Suprapubic skin (tissue), 4 donors: Measurements from ENCODE around the gene PRR36. TPM values are rescaled to one million over a fixed set of nuclear protein-coding genes. Genes with fewer than 3 reads are reported as not detected.

Source experiments
- DNase-seq, 2 donors: peaks; one replicate each; pipeline ENCODE4 v3.0.0-alpha.2; 2019; ENCODE audit warnings: low spot score in 2 of 2
- H3K27ac ChIP-seq: fragments of 200-600 bp; sonication (generic); one replicate; pipeline ENCODE4 v1.5.1; 2019
- H3K27me3 ChIP-seq: fragments of 200-600 bp; sonication (generic); one replicate; pipeline ENCODE4 v1.5.1; 2019
- H3K36me3 ChIP-seq: fragments of 200-600 bp; sonication (generic); one replicate; pipeline ENCODE4 v1.5.1; 2019
- H3K4me1 ChIP-seq: fragments of 200-600 bp; sonication (generic); one replicate; pipeline ENCODE4 v1.5.1; 2019
- H3K4me3 ChIP-seq: fragments of 200-600 bp; sonication (generic); one replicate; pipeline ENCODE4 v1.5.1; 2019; ENCODE audit warnings: mild to moderate bottlenecking
- H3K9me3 ChIP-seq: fragments of 200-600 bp; sonication (generic); one replicate; pipeline ENCODE4 v1.5.1; 2019
- EP300 ChIP-seq: sonication (generic); formaldehyde crosslinking; IDR thresholded peaks from one replicate; pipeline ENCODE4 v1.6.1; 2017; ENCODE audit warnings: antibody characterized with exemption
- POLR2A ChIP-seq, 2 donors: fragments of 450-650 bp; IDR thresholded peaks; one replicate each; pipeline ENCODE4 v1.6.1; 2017; ENCODE audit warnings: antibody characterized with exemption in 2 of 2, mild to moderate bottlenecking in 2 of 2, moderate library complexity in 2 of 2
- POLR2AphosphoS5 ChIP-seq, 3 donors: sonication (generic); formaldehyde crosslinking; IDR thresholded peaks; one replicate each; pipeline ENCODE4 v1.6.1; 2017; ENCODE audit warnings: antibody characterized with exemption in 3 of 3
- WGBS: methylation state at CpG from one replicate; pipeline ENCODE4 v1.1.5; 2018; 5-methylcytosine and 5-hydroxymethylcytosine counted together
- total RNA-seq, 4 donors: library from RNA; depleted of rRNA; stranded (reverse); fragments of >200 nt; gene quantifications; one replicate each; pipeline ENCODE4 v1.1.0, GENCODE V29; 2016
- TF ChIP-seq, protein P1 (sequence below), 2 donors: fragments of 200-600 bp in 1 of 2; fragments of 450-650 bp in 1 of 2; sonication (generic) in 1 of 2; IDR thresholded peaks; one replicate each; pipeline ENCODE4 v1.5.1; 2016 to 2019; ENCODE audit warnings: antibody characterized with exemption in 2 of 2, mild to moderate bottlenecking in 1 of 2, moderate library complexity in 1 of 2

Gene PRR36
- total RNA-seq, 4 donors from 2014 or later = 0.26 to 1.1 (median 0.74) TPM

DNA sequence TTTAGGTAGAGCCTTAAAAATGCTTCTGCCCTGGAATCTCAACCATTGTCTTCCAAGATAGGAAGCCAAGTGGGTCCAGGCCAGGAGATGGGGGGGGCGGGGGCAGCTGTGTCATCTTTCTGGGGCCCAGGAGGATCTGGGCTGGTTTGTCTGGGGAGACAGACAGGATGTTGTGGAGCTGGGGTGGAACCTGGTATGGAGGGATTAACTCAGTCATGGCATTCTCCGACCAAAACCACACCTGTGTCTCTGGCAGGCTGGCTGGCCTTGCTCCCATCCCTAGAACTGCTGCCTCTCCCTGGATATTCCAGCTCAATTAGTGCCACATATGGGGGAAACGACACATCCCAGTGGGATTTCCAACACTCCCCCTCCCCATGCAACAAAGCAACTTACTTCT, 26.7 kb upstream of the PRR36 start:
- DNase-seq = peak in 1 of 2 donors; percentile 63
- Histone ChIP-seq H3K27ac (peak overlapping the region; percentile 90), H3K4me3 (no peak overlapping the region), H3K9me3 (no peaks in the 10 kb centered on the region), H3K4me1 (peaks cover 54% of the 10 kb centered on the region), H3K36me3 (peaks cover 9% of the 10 kb centered on the region), H3K27me3 (no peaks in the 10 kb centered on the region)
- WGBS = 71% methylated on average over 3 of the region's 3 CpGs
- TF ChIP-seq POLR2A (IDR thresholded peaks at IDR 0.05) (no peak), POLR2AphosphoS5 (IDR thresholded peaks at IDR 0.05) (no peak), EP300 (no peak)

DNA sequence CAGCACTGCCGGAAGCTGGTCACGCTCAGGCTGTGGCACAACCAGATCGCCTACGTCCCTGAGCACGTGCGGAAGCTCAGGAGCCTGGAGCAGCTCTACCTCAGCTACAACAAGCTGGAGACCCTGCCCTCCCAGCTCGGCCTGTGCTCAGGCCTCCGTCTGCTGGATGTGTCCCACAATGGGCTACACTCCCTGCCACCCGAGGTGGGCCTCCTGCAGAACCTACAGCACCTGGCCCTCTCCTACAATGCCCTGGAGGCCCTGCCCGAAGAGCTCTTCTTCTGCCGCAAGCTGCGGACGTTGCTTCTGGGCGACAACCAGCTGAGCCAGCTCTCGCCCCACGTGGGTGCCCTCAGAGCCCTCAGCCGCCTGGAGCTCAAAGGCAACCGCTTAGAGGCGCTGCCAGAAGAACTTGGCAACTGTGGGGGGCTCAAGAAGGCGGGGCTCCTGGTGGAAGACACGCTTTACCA, 26.2 kb upstream of the PRR36 start:
- H3K36me3 ChIP-seq = peaks cover 9% of the 10 kb centered on the region
- H3K4me3 ChIP-seq = no peak overlapping the region
- H3K27ac ChIP-seq = peak overlapping the region; percentile 90
- no peak for TF ChIP-seq POLR2A (IDR thresholded peaks at IDR 0.05)
- TF ChIP-seq, protein P1, sequence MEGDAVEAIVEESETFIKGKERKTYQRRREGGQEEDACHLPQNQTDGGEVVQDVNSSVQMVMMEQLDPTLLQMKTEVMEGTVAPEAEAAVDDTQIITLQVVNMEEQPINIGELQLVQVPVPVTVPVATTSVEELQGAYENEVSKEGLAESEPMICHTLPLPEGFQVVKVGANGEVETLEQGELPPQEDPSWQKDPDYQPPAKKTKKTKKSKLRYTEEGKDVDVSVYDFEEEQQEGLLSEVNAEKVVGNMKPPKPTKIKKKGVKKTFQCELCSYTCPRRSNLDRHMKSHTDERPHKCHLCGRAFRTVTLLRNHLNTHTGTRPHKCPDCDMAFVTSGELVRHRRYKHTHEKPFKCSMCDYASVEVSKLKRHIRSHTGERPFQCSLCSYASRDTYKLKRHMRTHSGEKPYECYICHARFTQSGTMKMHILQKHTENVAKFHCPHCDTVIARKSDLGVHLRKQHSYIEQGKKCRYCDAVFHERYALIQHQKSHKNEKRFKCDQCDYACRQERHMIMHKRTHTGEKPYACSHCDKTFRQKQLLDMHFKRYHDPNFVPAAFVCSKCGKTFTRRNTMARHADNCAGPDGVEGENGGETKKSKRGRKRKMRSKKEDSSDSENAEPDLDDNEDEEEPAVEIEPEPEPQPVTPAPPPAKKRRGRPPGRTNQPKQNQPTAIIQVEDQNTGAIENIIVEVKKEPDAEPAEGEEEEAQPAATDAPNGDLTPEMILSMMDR (IDR thresholded peaks at IDR 0.05) = no peak
- no peak for TF ChIP-seq EP300
- TF ChIP-seq POLR2AphosphoS5 (IDR thresholded peaks at IDR 0.05) = no peak
- H3K27me3 ChIP-seq = no peaks in the 10 kb centered on the region
- WGBS = 47% methylated on average over 15 of the region's 21 CpGs
- no peaks in the 10 kb centered on the region for H3K9me3 ChIP-seq
- H3K4me1 ChIP-seq = peaks cover 51% of the 10 kb centered on the region
- peak in 1 of 2 donors; percentile 64 for DNase-seq

DNA sequence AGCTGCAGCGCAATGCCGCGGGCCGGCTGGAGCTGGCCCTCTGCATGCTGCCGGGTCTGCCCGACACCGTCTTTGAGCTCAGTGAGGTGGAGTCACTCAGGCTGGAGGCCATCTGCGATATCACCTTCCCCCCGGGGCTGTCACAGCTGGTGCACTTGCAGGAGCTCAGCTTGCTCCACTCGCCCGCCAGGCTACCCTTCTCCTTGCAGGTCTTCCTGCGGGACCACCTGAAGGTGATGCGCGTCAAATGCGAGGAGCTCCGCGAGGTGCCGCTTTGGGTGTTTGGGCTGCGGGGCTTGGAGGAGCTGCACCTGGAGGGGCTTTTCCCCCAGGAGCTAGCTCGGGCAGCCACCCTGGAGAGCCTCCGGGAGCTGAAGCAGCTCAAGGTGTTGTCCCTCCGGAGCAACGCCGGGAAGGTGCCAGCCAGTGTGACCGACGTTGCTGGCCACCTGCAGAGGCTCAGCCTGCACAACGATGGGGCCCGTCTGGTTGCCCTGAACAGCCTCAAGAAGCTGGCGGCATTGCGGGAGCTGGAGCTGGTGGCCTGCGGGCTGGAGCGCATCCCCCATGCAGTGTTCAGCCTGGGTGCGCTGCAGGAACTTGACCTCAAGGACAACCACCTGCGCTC, 25.7 kb upstream of the PRR36 start:
- Histone ChIP-seq H3K27me3 (no peaks in the 10 kb centered on the region), H3K4me1 (peaks cover 51% of the 10 kb centered on the region), H3K4me3 (no peak overlapping the region), H3K36me3 (peaks cover 9% of the 10 kb centered on the region), H3K9me3 (no peaks in the 10 kb centered on the region), H3K27ac (peak overlapping the region; percentile 90)
- peak in 1 of 2 donors; percentile 69 for DNase-seq
- WGBS = 96% methylated on average over 13 of the region's 34 CpGs
- TF ChIP-seq POLR2A (IDR thresholded peaks at IDR 0.05) (no peak), EP300 (no peak), POLR2AphosphoS5 (IDR thresholded peaks at IDR 0.05) (no peak)
- TF ChIP-seq, protein P1 (IDR thresholded peaks at IDR 0.05) = no peak

DNA sequence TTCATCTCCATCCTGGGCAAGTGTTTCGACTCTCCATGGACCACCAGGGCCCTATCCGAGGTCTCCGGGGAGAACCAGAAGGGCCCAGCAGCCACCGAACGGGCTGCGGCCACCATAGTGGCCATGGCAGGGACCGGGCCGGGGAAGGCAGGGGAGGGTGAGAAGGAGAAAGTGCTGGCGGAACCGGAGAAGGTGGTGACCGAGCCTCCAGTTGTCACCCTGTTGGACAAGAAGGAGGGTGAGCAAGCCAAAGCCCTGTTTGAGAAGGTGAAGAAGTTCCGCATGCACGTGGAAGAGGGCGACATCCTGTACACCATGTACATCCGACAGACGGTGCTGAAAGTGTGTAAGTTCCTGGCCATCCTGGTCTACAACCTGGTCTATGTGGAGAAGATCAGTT, 24.8 kb upstream of the PRR36 start:
- Histone ChIP-seq H3K4me1 (peaks cover 52% of the 10 kb centered on the region), H3K36me3 (peaks cover 9% of the 10 kb centered on the region), H3K4me3 (no peak overlapping the region), H3K9me3 (no peaks in the 10 kb centered on the region), H3K27me3 (no peaks in the 10 kb centered on the region), H3K27ac (no peak overlapping the region)
- no peak for TF ChIP-seq POLR2AphosphoS5 (IDR thresholded peaks at IDR 0.05)
- TF ChIP-seq, protein P1 (IDR thresholded peaks at IDR 0.05) = no peak
- no peak for TF ChIP-seq POLR2A (IDR thresholded peaks at IDR 0.05)
- no peak for TF ChIP-seq EP300
- DNase-seq = no peak
- 96% methylated on average over 16 of the region's 16 CpGs for WGBS

DNA sequence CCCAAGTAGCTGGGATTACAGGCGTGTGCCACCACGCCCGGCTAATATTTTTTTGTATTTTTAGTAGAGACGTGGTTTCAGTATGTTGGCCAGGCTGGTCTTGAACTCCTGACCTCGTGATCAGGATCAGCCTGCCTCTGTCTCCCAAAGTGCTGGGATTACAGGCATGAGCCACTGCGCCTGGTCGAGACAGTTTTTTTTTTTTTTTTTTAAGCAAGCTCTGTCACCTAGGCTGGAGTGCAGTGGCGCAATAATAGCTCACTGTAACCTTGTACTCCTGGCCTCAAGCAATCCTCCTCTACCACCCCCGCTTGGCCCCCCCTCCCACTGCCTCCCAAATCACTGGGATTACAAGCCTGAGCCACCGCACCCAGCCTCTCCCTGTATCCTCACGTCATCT, 23.1 kb upstream of the PRR36 start:
- peak overlapping the region; percentile 11 for H3K27ac ChIP-seq
- H3K27me3 ChIP-seq = no peaks in the 10 kb centered on the region
- TF ChIP-seq POLR2AphosphoS5 (IDR thresholded peaks at IDR 0.05) (no peak), POLR2A (IDR thresholded peaks at IDR 0.05) (no peak), EP300 (no peak)
- TF ChIP-seq, protein P1 (IDR thresholded peaks at IDR 0.05) = no peak
- H3K4me3 ChIP-seq = no peak overlapping the region
- DNase-seq = no peak
- H3K36me3 ChIP-seq = peaks cover 9% of the 10 kb centered on the region
- 53% methylated on average over 11 of the region's 11 CpGs for WGBS
- peaks cover 42% of the 10 kb centered on the region for H3K4me1 ChIP-seq
- no peaks in the 10 kb centered on the region for H3K9me3 ChIP-seq
